Stimulated activated CD4-positive, alpha-beta T cell treated with anti-CD3 and anti-CD28 coated beads, Interleukin-2, amount 100 ng/mL, for 24 hours (primary cell): ENCODE measurements around the gene MCCD1.
"Not testable (repeated sequence)": the region's sequence is repeated elsewhere in the genome, so short reads cannot be mapped to it uniquely, and the experiment has no call there.

Experiments used
- DNase-seq, 2 donors: peaks; one replicate each; pipeline ENCODE4 v3.0.0-alpha.2; 2020

Gene MCCD1

GRCh38 chr6:31528821-31529328 lies at the start of gene MCCD1:
Gene MCCD1 (plus strand): TSS chr6:31528962. CDS start chr6:31529015, 53 bp downstream.
- DNase-seq, result no peak

GRCh38 chr6:31479151-31479932 lies 49.4 kb upstream of the MCCD1 start:
- DNase-seq, result no peak

GRCh38 chr6:31479933-31480535 lies 48.7 kb upstream of the MCCD1 start:
- DNase-seq, result no peak

GRCh38 chr6:31480574-31480973 lies 48.2 kb upstream of the MCCD1 start:
- DNase-seq, result no peak

GRCh38 chr6:31483392-31483791 lies 45.4 kb upstream of the MCCD1 start:
- no peak for DNase-seq

GRCh38 chr6:31485055-31485454 lies 43.7 kb upstream of the MCCD1 start:
- no peak for DNase-seq

GRCh38 chr6:31486065-31486837 lies 42.5 kb upstream of the MCCD1 start:
- DNase-seq, result not testable (repeated sequence)

- DNase-seq, result not testable (repeated sequence)
Measured at GRCh38 chr6:31487674-31488073, 41.1 kb upstream of the MCCD1 start.

GRCh38 chr6:31489086-31489485 lies 39.7 kb upstream of the MCCD1 start:
- DNase-seq, result no peak

GRCh38 chr6:31490115-31490873 lies 38.5 kb upstream of the MCCD1 start:
- DNase-seq, result no peak

- not testable (repeated sequence) for DNase-seq
Measured at GRCh38 chr6:31493550-31493874, 35.2 kb upstream of the MCCD1 start.

GRCh38 chr6:31493875-31494694 lies 34.7 kb upstream of the MCCD1 start:
- DNase-seq, result peak; percentile 87

GRCh38 chr6:31495580-31495979 lies 33.2 kb upstream of the MCCD1 start:
- DNase-seq, result no peak

GRCh38 chr6:31496826-31497225 lies 31.9 kb upstream of the MCCD1 start:
- DNase-seq, result not testable (repeated sequence)

GRCh38 chr6:31497531-31498476 lies 31.0 kb upstream of the MCCD1 start, which contains the start of gene MICB:
Gene MICB (plus strand): TSS chr6:31498145. CDS start chr6:31498194, 49 bp downstream.
- DNase-seq, result peak; percentile 86 to 90

- DNase-seq, result no peak
Measured at GRCh38 chr6:31498748-31499147, 30.0 kb upstream of the MCCD1 start.

- DNase-seq, result not testable (repeated sequence)
Measured at GRCh38 chr6:31499648-31500047, 29.1 kb upstream of the MCCD1 start.

GRCh38 chr6:31502586-31502985 lies 26.2 kb upstream of the MCCD1 start:
- DNase-seq, result no peak

- not testable (repeated sequence) for DNase-seq
Measured at GRCh38 chr6:31509036-31509435, 19.7 kb upstream of the MCCD1 start.

GRCh38 chr6:31510007-31510406 lies 18.8 kb upstream of the MCCD1 start:
- DNase-seq, result no peak
